OCI-LY3 (cell line): ENCODE results near the gene HIGD2A.

Experiments
- EZH2phosphoT487 ChIP-seq: fragments of 200-600 bp; shearing (Covaris generic); IDR thresholded peaks from 2 replicates; pipeline ENCODE4 v1.6.1; 2018; ENCODE audit warnings: antibody characterized with exemption, mixed run types, low read depth
- TF ChIP-seq, protein P1 (sequence below): fragments of 200-600, 300-600 bp; sonication (generic); IDR thresholded peaks from 2 replicates; pipeline ENCODE4 v1.5.1; 2014; ENCODE audit warnings: antibody characterized with exemption, low read length, low read depth

DNA sequence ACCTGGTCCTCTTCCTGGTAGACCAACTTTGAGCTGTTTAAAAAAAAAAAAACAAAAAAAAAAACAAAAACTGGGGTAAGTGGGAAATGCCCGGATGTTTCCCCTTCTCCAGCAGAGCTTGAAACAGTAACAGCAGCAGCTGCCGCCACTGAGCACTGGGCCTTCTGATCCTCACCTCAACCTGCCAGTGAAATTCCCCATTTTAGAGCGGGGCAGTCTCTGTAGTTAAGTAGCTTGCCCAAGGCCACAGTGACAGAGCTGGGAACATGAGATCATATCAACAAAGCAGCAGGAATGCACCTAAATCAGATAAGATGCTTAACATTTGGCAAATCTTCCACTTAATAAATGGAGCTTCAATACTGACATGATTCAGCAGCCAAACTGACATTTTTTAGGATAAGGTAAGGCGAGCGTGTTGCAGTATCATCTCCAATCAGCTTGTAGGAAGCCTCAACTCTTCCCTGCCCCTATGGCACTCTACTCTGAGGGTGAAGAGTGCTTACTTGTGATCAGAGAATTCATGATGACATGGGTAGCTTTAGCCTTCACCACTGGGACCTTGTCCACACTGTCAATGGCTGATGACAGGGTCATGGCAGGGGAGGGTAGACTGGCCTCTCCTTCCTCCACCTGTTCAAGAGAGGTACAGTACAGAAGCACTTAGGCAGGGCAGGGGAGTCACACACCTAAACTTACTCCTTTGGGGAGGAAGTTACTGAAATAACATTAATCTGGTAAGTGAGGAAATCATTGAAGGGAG is 36.3 kb upstream of the HIGD2A start:
- TF ChIP-seq, protein P1, sequence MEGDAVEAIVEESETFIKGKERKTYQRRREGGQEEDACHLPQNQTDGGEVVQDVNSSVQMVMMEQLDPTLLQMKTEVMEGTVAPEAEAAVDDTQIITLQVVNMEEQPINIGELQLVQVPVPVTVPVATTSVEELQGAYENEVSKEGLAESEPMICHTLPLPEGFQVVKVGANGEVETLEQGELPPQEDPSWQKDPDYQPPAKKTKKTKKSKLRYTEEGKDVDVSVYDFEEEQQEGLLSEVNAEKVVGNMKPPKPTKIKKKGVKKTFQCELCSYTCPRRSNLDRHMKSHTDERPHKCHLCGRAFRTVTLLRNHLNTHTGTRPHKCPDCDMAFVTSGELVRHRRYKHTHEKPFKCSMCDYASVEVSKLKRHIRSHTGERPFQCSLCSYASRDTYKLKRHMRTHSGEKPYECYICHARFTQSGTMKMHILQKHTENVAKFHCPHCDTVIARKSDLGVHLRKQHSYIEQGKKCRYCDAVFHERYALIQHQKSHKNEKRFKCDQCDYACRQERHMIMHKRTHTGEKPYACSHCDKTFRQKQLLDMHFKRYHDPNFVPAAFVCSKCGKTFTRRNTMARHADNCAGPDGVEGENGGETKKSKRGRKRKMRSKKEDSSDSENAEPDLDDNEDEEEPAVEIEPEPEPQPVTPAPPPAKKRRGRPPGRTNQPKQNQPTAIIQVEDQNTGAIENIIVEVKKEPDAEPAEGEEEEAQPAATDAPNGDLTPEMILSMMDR = no peak
- no peak for TF ChIP-seq EZH2phosphoT487
